Measurements from ENCODE around the gene ABLIM3. TPM values are rescaled to one million over a fixed set of nuclear protein-coding genes. Genes with fewer than 3 reads are reported as not detected.

The ABLIM3 gene
- total RNA-seq, 1 experiment from 2014 or later: 14.3 TPM

DNA sequence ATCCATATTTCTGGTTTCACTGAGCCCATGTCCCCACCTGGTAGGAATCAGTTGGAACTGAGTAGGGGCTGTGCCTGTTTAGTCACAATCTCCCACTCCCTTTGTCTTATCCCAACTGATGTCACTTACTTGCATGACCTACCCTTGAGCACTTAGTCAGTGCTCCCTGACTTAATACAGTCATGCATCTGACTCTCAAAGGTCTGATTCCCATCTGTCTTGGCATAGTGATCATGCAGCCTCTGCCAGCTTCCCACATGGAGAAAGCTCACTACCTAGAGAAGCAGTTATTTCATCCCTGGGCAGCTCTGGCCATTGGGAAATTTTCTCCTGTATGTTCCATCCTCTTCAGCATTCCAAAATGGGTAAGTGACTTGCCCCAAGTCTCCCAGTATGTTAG lies 24.8 kb downstream of the ABLIM3 start:
- H4K20me1 ChIP-seq (ENCODE audit: insufficient read depth): no peaks in the 10 kb centered on the region
- H3K36me3 ChIP-seq (ENCODE audit: control insufficient read depth in 1 of 2, insufficient read depth in 2 of 2, low read length in 2 of 2): no peaks in the 10 kb centered on the region
- no TSS peak for BruUV-seq (replicated peaks)
- intact Hi-C loops (cut with micrococcal nuclease): no loop called here
- no peak for ATAC-seq
- no peak overlapping the region for H3K9ac ChIP-seq (ENCODE audit: low read length)
- no peaks in the 10 kb centered on the region; the same call in 1 of the 2 replicates for H3K27me3 ChIP-seq (ENCODE audit: insufficient read depth, low read length)
- no peak overlapping the region for H3K4me3 ChIP-seq (replicated peaks in 1 of 2; ENCODE audit: low read depth in 1 of 2, low read length in 2 of 2)
- ChIA-PET RAD21 (ENCODE audit: low non-redundant PET in 1 of 2, low total read pairs in 2 of 2, uncharacterized antibody in 2 of 2, unreplicated experiment in 2 of 2) (no interaction called here), CTCF (no interaction called here), POLR2A (no interaction called here)
- peaks cover 11 to 35% of the 10 kb centered on the region in 2 experiments for H3K4me1 ChIP-seq (ENCODE audit: control insufficient read depth in 1 of 2, insufficient read depth in 2 of 2, low read length in 2 of 2)
- no peaks in the 10 kb centered on the region for H3K9me2 ChIP-seq (ENCODE audit: insufficient read depth)
- no peak for TF ChIP-seq JUND (IDR thresholded peaks at IDR 0.05)
- no peak for TF ChIP-seq EZH2phosphoT487 (IDR thresholded peaks at IDR 0.05; ENCODE audit: borderline replicate concordance)
- TF ChIP-seq, protein P1, sequence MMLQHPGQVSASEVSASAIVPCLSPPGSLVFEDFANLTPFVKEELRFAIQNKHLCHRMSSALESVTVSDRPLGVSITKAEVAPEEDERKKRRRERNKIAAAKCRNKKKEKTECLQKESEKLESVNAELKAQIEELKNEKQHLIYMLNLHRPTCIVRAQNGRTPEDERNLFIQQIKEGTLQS (IDR thresholded peaks at IDR 0.05): no peak
- TF ChIP-seq, protein P2, sequence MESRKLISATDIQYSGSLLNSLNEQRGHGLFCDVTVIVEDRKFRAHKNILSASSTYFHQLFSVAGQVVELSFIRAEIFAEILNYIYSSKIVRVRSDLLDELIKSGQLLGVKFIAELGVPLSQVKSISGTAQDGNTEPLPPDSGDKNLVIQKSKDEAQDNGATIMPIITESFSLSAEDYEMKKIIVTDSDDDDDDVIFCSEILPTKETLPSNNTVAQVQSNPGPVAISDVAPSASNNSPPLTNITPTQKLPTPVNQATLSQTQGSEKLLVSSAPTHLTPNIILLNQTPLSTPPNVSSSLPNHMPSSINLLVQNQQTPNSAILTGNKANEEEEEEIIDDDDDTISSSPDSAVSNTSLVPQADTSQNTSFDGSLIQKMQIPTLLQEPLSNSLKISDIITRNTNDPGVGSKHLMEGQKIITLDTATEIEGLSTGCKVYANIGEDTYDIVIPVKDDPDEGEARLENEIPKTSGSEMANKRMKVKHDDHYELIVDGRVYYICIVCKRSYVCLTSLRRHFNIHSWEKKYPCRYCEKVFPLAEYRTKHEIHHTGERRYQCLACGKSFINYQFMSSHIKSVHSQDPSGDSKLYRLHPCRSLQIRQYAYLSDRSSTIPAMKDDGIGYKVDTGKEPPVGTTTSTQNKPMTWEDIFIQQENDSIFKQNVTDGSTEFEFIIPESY (IDR thresholded peaks at IDR 0.05; ENCODE audit: extremely low read depth, insufficient replicate concordance, low read length): no peak
- no peak for TF ChIP-seq POLR2A (IDR thresholded peaks at IDR 0.05; ENCODE audit: borderline replicate concordance, extremely low read depth, insufficient read depth, insufficient read length)
- TF ChIP-seq FOSL1 (IDR thresholded peaks at IDR 0.05; ENCODE audit: low read depth): no peak
- TF ChIP-seq ZFX (IDR thresholded peaks at IDR 0.05): no peak
- TF ChIP-seq YY1 (IDR thresholded peaks at IDR 0.05; ENCODE audit: extremely low read depth, insufficient replicate concordance, low read depth, low read length): no peak
- TF ChIP-seq EZH2 (IDR thresholded peaks at IDR 0.05): no peak
- no peak for TF ChIP-seq EGR1 (IDR thresholded peaks at IDR 0.05; ENCODE audit: low read depth)
- TF ChIP-seq POLR2AphosphoS5 (IDR thresholded peaks at IDR 0.05; ENCODE audit: low read depth, low read length): no peak
- TF ChIP-seq SP1 (IDR thresholded peaks at IDR 0.05; ENCODE audit: low read depth): no peak
- no peak for TF ChIP-seq SIN3A (IDR thresholded peaks at IDR 0.05; ENCODE audit: low read depth)
- no peak for TF ChIP-seq CEBPB (IDR thresholded peaks at IDR 0.05; ENCODE audit: low read depth)
- TF ChIP-seq, protein P3, sequence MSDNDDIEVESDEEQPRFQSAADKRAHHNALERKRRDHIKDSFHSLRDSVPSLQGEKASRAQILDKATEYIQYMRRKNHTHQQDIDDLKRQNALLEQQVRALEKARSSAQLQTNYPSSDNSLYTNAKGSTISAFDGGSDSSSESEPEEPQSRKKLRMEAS (IDR thresholded peaks at IDR 0.05): no peak
- TF ChIP-seq TCF7L2 (IDR thresholded peaks at IDR 0.05; ENCODE audit: borderline replicate concordance, extremely low read depth, insufficient read depth, insufficient read length): no peak
- TF ChIP-seq ELF1 (IDR thresholded peaks at IDR 0.05; ENCODE audit: borderline replicate concordance, low read depth): no peak
- TF ChIP-seq, protein P4, sequence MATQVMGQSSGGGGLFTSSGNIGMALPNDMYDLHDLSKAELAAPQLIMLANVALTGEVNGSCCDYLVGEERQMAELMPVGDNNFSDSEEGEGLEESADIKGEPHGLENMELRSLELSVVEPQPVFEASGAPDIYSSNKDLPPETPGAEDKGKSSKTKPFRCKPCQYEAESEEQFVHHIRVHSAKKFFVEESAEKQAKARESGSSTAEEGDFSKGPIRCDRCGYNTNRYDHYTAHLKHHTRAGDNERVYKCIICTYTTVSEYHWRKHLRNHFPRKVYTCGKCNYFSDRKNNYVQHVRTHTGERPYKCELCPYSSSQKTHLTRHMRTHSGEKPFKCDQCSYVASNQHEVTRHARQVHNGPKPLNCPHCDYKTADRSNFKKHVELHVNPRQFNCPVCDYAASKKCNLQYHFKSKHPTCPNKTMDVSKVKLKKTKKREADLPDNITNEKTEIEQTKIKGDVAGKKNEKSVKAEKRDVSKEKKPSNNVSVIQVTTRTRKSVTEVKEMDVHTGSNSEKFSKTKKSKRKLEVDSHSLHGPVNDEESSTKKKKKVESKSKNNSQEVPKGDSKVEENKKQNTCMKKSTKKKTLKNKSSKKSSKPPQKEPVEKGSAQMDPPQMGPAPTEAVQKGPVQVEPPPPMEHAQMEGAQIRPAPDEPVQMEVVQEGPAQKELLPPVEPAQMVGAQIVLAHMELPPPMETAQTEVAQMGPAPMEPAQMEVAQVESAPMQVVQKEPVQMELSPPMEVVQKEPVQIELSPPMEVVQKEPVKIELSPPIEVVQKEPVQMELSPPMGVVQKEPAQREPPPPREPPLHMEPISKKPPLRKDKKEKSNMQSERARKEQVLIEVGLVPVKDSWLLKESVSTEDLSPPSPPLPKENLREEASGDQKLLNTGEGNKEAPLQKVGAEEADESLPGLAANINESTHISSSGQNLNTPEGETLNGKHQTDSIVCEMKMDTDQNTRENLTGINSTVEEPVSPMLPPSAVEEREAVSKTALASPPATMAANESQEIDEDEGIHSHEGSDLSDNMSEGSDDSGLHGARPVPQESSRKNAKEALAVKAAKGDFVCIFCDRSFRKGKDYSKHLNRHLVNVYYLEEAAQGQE (IDR thresholded peaks at IDR 0.05; ENCODE audit: low read depth): no peak
- TF ChIP-seq RAD21 (IDR thresholded peaks at IDR 0.05; ENCODE audit: low read depth): no peak
- TF ChIP-seq ZNF274 (IDR thresholded peaks at IDR 0.05; ENCODE audit: low read depth, low read length): no peak
- no peak for DNase-seq (ENCODE audit: low read depth, low spot score)
- no peaks in the 10 kb centered on the region for H3K9me3 ChIP-seq (ENCODE audit: control insufficient read depth in 1 of 2, insufficient read depth in 1 of 2, low read depth in 1 of 2, low read length in 2 of 2)
- H3K27ac ChIP-seq (ENCODE audit: low read depth, low read length): no peak overlapping the region
- no peaks in the 10 kb centered on the region for H3K79me2 ChIP-seq (ENCODE audit: insufficient read depth, low read length)
- H3K4me2 ChIP-seq (ENCODE audit: low read length): no peak overlapping the region
- no peak overlapping the region for H2AFZ ChIP-seq (ENCODE audit: low read depth, low read length, poor library complexity, severe bottlenecking)

Measured in HCT116 (cell line).